Inferior parietal cortex (tissue), 1 donor: ENCODE measurements around the gene CLCN7.

ENCODE experiments used
- DNase-seq: peaks from one replicate; pipeline ENCODE4 v3.0.0-alpha.2; 2016; ENCODE audit errors: extremely low spot score

Gene CLCN7

GRCh38 chr16:1430759-1431496, 43.9 kb downstream of the CLCN7 start, which contains the start of gene PERCC1:
Gene PERCC1, plus strand, starts transcription at chr16:1431078. Its CDS starts 1,516 bp downstream, at chr16:1432594.
- DNase-seq: no peak

GRCh38 chr16:1430214-1430758, 44.5 kb downstream of the CLCN7 start:
- DNase-seq: no peak

- DNase-seq: no peak
Observed at GRCh38 chr16:1429631-1430030, 45.2 kb downstream of the CLCN7 start.

GRCh38 chr16:1429012-1429411, 45.8 kb downstream of the CLCN7 start:
- DNase-seq: no peak

- no peak for DNase-seq
Observed at GRCh38 chr16:1428511-1428910, 46.3 kb downstream of the CLCN7 start.

- DNase-seq: no peak
Observed at GRCh38 chr16:1427473-1428461, 47.1 kb downstream of the CLCN7 start.

GRCh38 chr16:1426734-1427471, 47.9 kb downstream of the CLCN7 start:
- no peak for DNase-seq

GRCh38 chr16:1425616-1426370, 49.0 kb downstream of the CLCN7 start:
- no peak for DNase-seq

GRCh38 chr16:1424028-1424427, 50.8 kb downstream of the CLCN7 start:
- DNase-seq: no peak

GRCh38 chr16:1422076-1422475, 52.8 kb downstream of the CLCN7 start:
- no peak for DNase-seq

- no peak for DNase-seq
Observed at GRCh38 chr16:1420111-1420539, 54.7 kb downstream of the CLCN7 start.

GRCh38 chr16:1416521-1416941, 58.3 kb downstream of the CLCN7 start:
- DNase-seq: no peak

GRCh38 chr16:1414532-1415260, 60.1 kb downstream of the CLCN7 start, which contains the start of gene UNKL:
Gene UNKL, minus strand, starts transcription at chr16:1414704. Its CDS starts 13 bp downstream, at chr16:1414691.
- peak; percentile 27 for DNase-seq

GRCh38 chr16:1413684-1414531, 60.9 kb downstream of the CLCN7 start:
- peak; percentile 11 for DNase-seq

GRCh38 chr16:1412847-1413246, 62.0 kb downstream of the CLCN7 start:
- DNase-seq: no peak

- peak; percentile 92 for DNase-seq
Observed at GRCh38 chr16:1408171-1408837, 66.5 kb downstream of the CLCN7 start.

- DNase-seq: no peak
Observed at GRCh38 chr16:1407753-1408152, 67.1 kb downstream of the CLCN7 start.

GRCh38 chr16:1403733-1404132, 71.1 kb downstream of the CLCN7 start:
- no peak for DNase-seq
